Measurements from ENCODE around the gene MSL2. TPM values are rescaled to one million over a fixed set of nuclear protein-coding genes. Genes with fewer than 3 reads are reported as not detected.
"Not testable (repeated sequence)": the region's sequence is repeated elsewhere in the genome, so short reads cannot be mapped to it uniquely, and the experiment has no call there.

MSL2 gene
- total and polyA plus RNA-seq, 2 of the 8 experiments (the other 6 are each of a cell fraction or from before 2014, with no cell fraction given) = 9.1 to 41.8 TPM

GRCh38 chr3:136144397-136144796 is 51.7 kb downstream of the MSL2 start:
- FAIRE-seq; DNase-seq (ENCODE audit: low read depth in 1 of 2, low spot score in 2 of 2); H3K4ac ChIP-seq (replicated peaks; ENCODE audit: insufficient read length, low read depth, low read length); H3K9ac ChIP-seq (replicated peaks in 1 of 4; ENCODE audit: extremely low read depth in 1 of 4, low read depth in 3 of 4, low read length in 3 of 4); H3K36me3 ChIP-seq (ENCODE audit: control insufficient read depth in 2 of 4, insufficient read depth in 4 of 4, low read length in 3 of 4); H3K4me3 ChIP-seq (ENCODE audit: extremely low read depth in 1 of 4, insufficient read depth in 2 of 4, low read depth in 3 of 4, low read length in 4 of 4); H3K27me3 ChIP-seq (replicated peaks in 1 of 4; ENCODE audit: control insufficient read depth in 3 of 4, extremely low read depth in 1 of 4, insufficient read depth in 3 of 4, low read length in 3 of 4); H3K79me1 ChIP-seq (ENCODE audit: low read depth, low read length); H3K4me2 ChIP-seq (ENCODE audit: insufficient read depth in 1 of 2, low read depth in 2 of 2, low read length in 2 of 2); H4K20me1 ChIP-seq (replicated peaks in 1 of 2; ENCODE audit: control insufficient read depth in 1 of 2, insufficient read depth in 2 of 2, low read length in 2 of 2); H2BK20ac ChIP-seq (ENCODE audit: low read length); H2BK120ac ChIP-seq (replicated peaks; ENCODE audit: low read depth, low read length); H2AK5ac ChIP-seq (ENCODE audit: low read depth, low read length); H2AFZ ChIP-seq (ENCODE audit: low read length); H3K18ac ChIP-seq (ENCODE audit: extremely low read depth, low read length); H3K4me1 ChIP-seq (replicated peaks in 1 of 4; ENCODE audit: control insufficient read depth in 3 of 4, insufficient read depth in 4 of 4, low read length in 3 of 4); H3K14ac ChIP-seq (ENCODE audit: insufficient read length); H2BK12ac ChIP-seq (ENCODE audit: low read depth, low read length); H3K27ac ChIP-seq (ENCODE audit: low read depth, low read length); H4K8ac ChIP-seq (ENCODE audit: extremely low read depth, insufficient read depth, low read length); H2BK15ac ChIP-seq (ENCODE audit: low read length); H3K23ac ChIP-seq (ENCODE audit: insufficient read length); H2BK5ac ChIP-seq (ENCODE audit: low read depth, low read length); H3K79me2 ChIP-seq (ENCODE audit: control insufficient read depth in 1 of 2, insufficient read depth in 2 of 2, low read length in 2 of 2); H4K91ac ChIP-seq (replicated peaks; ENCODE audit: insufficient read length, low read length); H3K56ac ChIP-seq (replicated peaks; ENCODE audit: insufficient read length, low read depth, low read length); H4K5ac ChIP-seq (ENCODE audit: insufficient read length, low read depth, low read length); H3K23me2 ChIP-seq (ENCODE audit: low read depth, low read length); H3K9me3 ChIP-seq (ENCODE audit: insufficient read depth in 2 of 2, low read depth in 1 of 2, low read length in 1 of 2): not testable (repeated sequence)
- CTCF ChIA-PET (ENCODE audit: partially characterized antibody) = interaction anchor here (0.6 to 0.7 kb wide), 3 partner anchors 15 to 58 kb away, joined by 3 to 5 read pairs (median 3); no protein-coding TSS in a partner anchor
- 90% methylated on average over 4 of the region's 4 CpGs; no CpG with 5 or more reads in 1 of the 2 experiments for WGBS, 2 experiments (ENCODE audit: extremely low coverage in 1 of 2, insufficient coverage in 1 of 2, insufficient read length in 1 of 2, insufficient replicate concordance in 2 of 2, low coverage in 1 of 2, low lambda C conversion rate in 2 of 2, missing lambda C conversion rate in 1 of 2)
- POLR2A ChIA-PET (ENCODE audit: partially characterized antibody) = interaction anchor here (0.6 to 1.1 kb wide), 3 partner anchors 9 to 124 kb away, joined by 3 read pairs; no protein-coding TSS in a partner anchor
